Panc1 (cell line): ENCODE results near the gene TRIM2. TPM values are rescaled to one million over a fixed set of nuclear protein-coding genes. Genes with fewer than 3 reads are reported as not detected.

ENCODE experiments used
- ATAC-seq: fragments of 200-7000 bp; cut with Tn5 transposase; 2 replicates; pipeline ENCODE4 v1.9.1; 2020; ENCODE audit warnings: mild to moderate bottlenecking, moderate library complexity
- BruUV-seq: library from RNA; stranded (reverse); fragments of 400-500 nt; replicated peaks from 2 replicates; lab custom pipeline; 2021; lab: Mats Ljungman, UMichigan
- CTCF ChIA-PET: fragments of 300-600 bp; sonication (Branson Sonifier 250); formaldehyde crosslinking; loops from one replicate; lab custom pipeline; 2022; ENCODE audit warnings: antibody characterized with exemption; lab: Charles Lee
- POLR2A ChIA-PET: fragments of 300-600 bp; sonication (Branson Sonifier 250); formaldehyde crosslinking; loops from one replicate; lab custom pipeline; 2022; ENCODE audit warnings: antibody characterized with exemption; lab: Charles Lee
- DNase-seq: peaks from one replicate; pipeline ENCODE4 v3.0.0-alpha.2; 2010; ENCODE audit warnings: low read depth, low spot score
- H3K27ac ChIP-seq: 2 replicates; pipeline ENCODE4 v1.5.1; 2011; ENCODE audit warnings: mild to moderate bottlenecking, low read length, inconsistent platforms
- H3K27me3 ChIP-seq: fragments of 200-500 bp; sonication (Bioruptor generic); 2 replicates; pipeline ENCODE4 v1.6.0; 2014; ENCODE audit warnings: low read length, inconsistent platforms; ENCODE audit not compliant: control insufficient read depth, insufficient read depth
- H3K36me3 ChIP-seq: fragments of 200-500 bp; sonication (Bioruptor generic); 2 replicates; pipeline ENCODE4 v1.5.1; 2014; ENCODE audit warnings: inconsistent platforms, mild to moderate bottlenecking, low read length, moderate library complexity; ENCODE audit not compliant: control insufficient read depth, insufficient read depth
- H3K4me1 ChIP-seq: 2 replicates; pipeline ENCODE4 v1.5.1; 2011; ENCODE audit warnings: inconsistent platforms, mild to moderate bottlenecking, low read length, moderate library complexity; ENCODE audit not compliant: control insufficient read depth, insufficient read depth
- H3K4me3 ChIP-seq, 2 experiments: 2 replicates each; pipeline ENCODE4 v1.5.1; 2011 to 2012; ENCODE audit warnings: low read depth in 2 of 2, low read length in 2 of 2, mild to moderate bottlenecking in 2 of 2, inconsistent platforms in 1 of 2, moderate library complexity in 1 of 2
- H3K9me3 ChIP-seq: fragments of 200-500 bp; sonication (Bioruptor generic); 2 replicates; pipeline ENCODE4 v1.5.1; 2014; ENCODE audit warnings: low read depth, mild to moderate bottlenecking, inconsistent platforms, low read length, moderate library complexity; ENCODE audit not compliant: control insufficient read depth, insufficient read depth
- CTCF ChIP-seq: fragments of 450-650 bp; IDR thresholded peaks from 2 replicates; pipeline ENCODE4 v1.5.1; 2017; ENCODE audit warnings: mild to moderate bottlenecking
- POLR2AphosphoS5 ChIP-seq: IDR thresholded peaks from 2 replicates; pipeline ENCODE4 v1.6.1; 2012; ENCODE audit warnings: mild to moderate bottlenecking, low read depth, low read length, moderate library complexity
- REST ChIP-seq, 2 experiments: IDR thresholded peaks; 2 replicates each; pipeline ENCODE4 v1.6.1; 2011 to 2012; ENCODE audit warnings: low read depth in 2 of 2, control low read depth in 1 of 2, low read length in 1 of 2, mild to moderate bottlenecking in 1 of 2, moderate library complexity in 1 of 2; ENCODE audit not compliant: insufficient read depth in 1 of 2
- SIN3A ChIP-seq: IDR thresholded peaks from 2 replicates; pipeline ENCODE4 v1.6.1; 2012; ENCODE audit warnings: low read depth, mild to moderate bottlenecking, low read length, moderate library complexity, borderline replicate concordance; ENCODE audit not compliant: insufficient read depth
- TCF7L2 ChIP-seq: IDR thresholded peaks from 2 replicates; pipeline ENCODE4 v1.6.1; 2011; ENCODE audit warnings: mild to moderate bottlenecking, low read depth, low read length, inconsistent platforms
- in situ Hi-C: cut with HindIII; loops from 2 replicates; pipeline ENCODE4 v1.10.0; 2016; ENCODE audit warnings: low sequenced_read_pairs, low pct_unique_long_range_greater_than_20kb
- intact Hi-C: fragments of 100-400 bp; cut with micrococcal nuclease; formaldehyde crosslinking; loops from one replicate; pipeline ENCODE4 v1.10.0; 2022; ENCODE audit not compliant: unreplicated experiment
- total RNA-seq: library from RNA; stranded (reverse); gene quantifications from one replicate; pipeline ENCODE4 v1.2.1, GENCODE V29; 2021; ENCODE audit not compliant: unreplicated experiment

Gene TRIM2
- total RNA-seq, 1 experiment from 2014 or later, result 18.9 TPM

GRCh38 chr4:153257991-153258390 is 53.7 kb downstream of the TRIM2 start:
- no peaks in the 10 kb centered on the region for H3K9me3 ChIP-seq
- TF ChIP-seq SIN3A (no peak), POLR2AphosphoS5 (no peak), TCF7L2 (no peak), REST (IDR thresholded peaks at IDR 0.05; ENCODE audit: insufficient read depth in 1 of 2, low read depth in 2 of 2, low read length in 1 of 2) (no peak), CTCF (no peak)
- DNase-seq (no peak), ATAC-seq (no peak)
- peaks cover 6% of the 10 kb centered on the region; the same call in 1 of the 2 replicates for H3K4me1 ChIP-seq
- ChIA-PET POLR2A (interaction anchor here (0.6 to 0.7 kb wide), 2 partner anchors 53 to 81 kb away, joined by 3 to 5 read pairs; no protein-coding TSS in a partner anchor), CTCF (no interaction called here)
- no peak overlapping the region for H3K27ac ChIP-seq
- intact Hi-C loops (no loop called here), in situ Hi-C loops (no loop called here)
- no peak overlapping the region; a peak in 1 of 4 replicates for H3K4me3 ChIP-seq
- H3K36me3 ChIP-seq, result no peaks in the 10 kb centered on the region
- no TSS peak for BruUV-seq
- H3K27me3 ChIP-seq, result no peaks in the 10 kb centered on the region

- TF ChIP-seq REST (IDR thresholded peaks at IDR 0.05; ENCODE audit: insufficient read depth in 1 of 2, low read depth in 2 of 2, low read length in 1 of 2) (no peak), SIN3A (no peak), TCF7L2 (no peak), CTCF (no peak), POLR2AphosphoS5 (no peak)
- POLR2A ChIA-PET, result interaction anchor here (0.6 to 0.7 kb wide), 2 partner anchors 54 to 82 kb away, joined by 3 to 5 read pairs; no protein-coding TSS in a partner anchor
Measured at GRCh38 chr4:153258750-153259149, 54.5 kb downstream of the TRIM2 start.

More at GRCh38 chr4:153258750-153259149, 54.5 kb downstream of the TRIM2 start:
- Histone ChIP-seq H3K4me1 (peaks cover 6% of the 10 kb centered on the region; the same call in 1 of the 2 replicates), H3K9me3 (no peaks in the 10 kb centered on the region), H3K4me3 (no peak overlapping the region), H3K27ac (no peak overlapping the region), H3K36me3 (no peaks in the 10 kb centered on the region), H3K27me3 (no peaks in the 10 kb centered on the region)
- ATAC-seq, result no peak
- DNase-seq, result no peak
- no TSS peak for BruUV-seq
- intact Hi-C loops, result no loop called here
- in situ Hi-C loops, result no loop called here
- CTCF ChIA-PET, result no interaction called here
